GM12874 (cell line): ENCODE measurements around the gene BRICD5.

Experiments
- TF ChIP-seq, protein P1 (sequence below): IDR thresholded peaks from 2 replicates; pipeline ENCODE4 v1.5.1; 2011; ENCODE audit warnings: low read depth, mild to moderate bottlenecking, control low read depth, low read length, moderate library complexity; ENCODE audit not compliant: insufficient read depth

BRICD5 gene

DNA sequence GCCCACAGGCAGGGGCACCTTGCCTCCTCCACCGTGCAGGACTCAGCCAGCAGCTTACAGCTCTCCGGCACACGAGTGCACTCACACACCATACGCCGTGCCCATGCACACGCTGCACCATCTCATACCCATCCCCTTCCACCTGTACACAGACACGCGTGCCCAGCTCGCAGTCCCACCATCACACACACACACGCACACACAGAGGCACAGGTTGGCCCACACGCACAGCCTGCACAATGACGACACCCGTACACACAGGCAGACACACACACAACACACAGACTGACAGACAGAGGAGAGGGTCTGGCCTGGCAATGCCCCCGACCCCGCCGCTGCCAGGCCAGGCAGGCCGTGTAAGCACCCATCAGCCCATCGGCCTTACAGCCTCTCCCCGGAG lies 26.3 kb downstream of the BRICD5 start:
- TF ChIP-seq, protein P1, sequence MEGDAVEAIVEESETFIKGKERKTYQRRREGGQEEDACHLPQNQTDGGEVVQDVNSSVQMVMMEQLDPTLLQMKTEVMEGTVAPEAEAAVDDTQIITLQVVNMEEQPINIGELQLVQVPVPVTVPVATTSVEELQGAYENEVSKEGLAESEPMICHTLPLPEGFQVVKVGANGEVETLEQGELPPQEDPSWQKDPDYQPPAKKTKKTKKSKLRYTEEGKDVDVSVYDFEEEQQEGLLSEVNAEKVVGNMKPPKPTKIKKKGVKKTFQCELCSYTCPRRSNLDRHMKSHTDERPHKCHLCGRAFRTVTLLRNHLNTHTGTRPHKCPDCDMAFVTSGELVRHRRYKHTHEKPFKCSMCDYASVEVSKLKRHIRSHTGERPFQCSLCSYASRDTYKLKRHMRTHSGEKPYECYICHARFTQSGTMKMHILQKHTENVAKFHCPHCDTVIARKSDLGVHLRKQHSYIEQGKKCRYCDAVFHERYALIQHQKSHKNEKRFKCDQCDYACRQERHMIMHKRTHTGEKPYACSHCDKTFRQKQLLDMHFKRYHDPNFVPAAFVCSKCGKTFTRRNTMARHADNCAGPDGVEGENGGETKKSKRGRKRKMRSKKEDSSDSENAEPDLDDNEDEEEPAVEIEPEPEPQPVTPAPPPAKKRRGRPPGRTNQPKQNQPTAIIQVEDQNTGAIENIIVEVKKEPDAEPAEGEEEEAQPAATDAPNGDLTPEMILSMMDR = no peak

DNA sequence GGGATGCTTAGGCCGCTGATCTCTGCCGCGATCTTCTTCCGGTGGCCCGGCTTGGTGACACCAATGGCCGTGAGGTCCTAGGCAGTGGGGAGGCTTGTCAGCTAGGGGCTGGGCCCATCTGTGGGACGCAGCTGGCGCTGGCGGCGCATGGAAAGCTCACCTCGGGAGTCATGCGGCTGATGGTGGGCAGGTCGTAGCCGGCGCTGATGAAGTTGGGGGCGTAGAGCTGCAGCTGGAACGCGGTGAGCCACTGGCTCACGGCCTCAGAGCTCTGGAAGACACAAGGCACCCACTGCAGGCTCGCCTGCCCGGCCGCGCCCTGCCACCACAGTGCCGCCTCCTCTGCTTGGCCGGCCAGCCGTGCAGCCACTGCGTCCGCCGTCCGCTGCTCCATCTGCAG lies 27.0 kb downstream of the BRICD5 start:
- TF ChIP-seq, protein P1 = no peak

DNA sequence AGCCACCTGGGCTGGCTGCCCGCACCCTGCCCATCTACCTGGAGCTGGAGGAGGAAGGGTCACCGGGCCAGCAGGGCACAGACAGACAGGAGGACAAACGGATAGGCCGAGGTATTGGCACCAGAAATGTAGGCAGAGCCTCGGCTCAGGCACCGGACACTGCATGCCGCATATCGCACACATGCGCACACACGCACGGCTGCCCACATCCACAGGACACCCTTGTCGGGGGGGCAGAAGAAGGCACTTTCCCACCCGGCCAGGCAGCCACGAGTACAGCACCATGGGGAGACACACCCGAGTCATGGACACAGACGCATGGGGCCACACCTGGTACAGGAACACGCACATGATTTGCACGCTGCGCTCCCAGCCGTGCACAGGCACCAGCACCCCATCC lies 28.7 kb downstream of the BRICD5 start:
- TF ChIP-seq, protein P1 = no peak

DNA sequence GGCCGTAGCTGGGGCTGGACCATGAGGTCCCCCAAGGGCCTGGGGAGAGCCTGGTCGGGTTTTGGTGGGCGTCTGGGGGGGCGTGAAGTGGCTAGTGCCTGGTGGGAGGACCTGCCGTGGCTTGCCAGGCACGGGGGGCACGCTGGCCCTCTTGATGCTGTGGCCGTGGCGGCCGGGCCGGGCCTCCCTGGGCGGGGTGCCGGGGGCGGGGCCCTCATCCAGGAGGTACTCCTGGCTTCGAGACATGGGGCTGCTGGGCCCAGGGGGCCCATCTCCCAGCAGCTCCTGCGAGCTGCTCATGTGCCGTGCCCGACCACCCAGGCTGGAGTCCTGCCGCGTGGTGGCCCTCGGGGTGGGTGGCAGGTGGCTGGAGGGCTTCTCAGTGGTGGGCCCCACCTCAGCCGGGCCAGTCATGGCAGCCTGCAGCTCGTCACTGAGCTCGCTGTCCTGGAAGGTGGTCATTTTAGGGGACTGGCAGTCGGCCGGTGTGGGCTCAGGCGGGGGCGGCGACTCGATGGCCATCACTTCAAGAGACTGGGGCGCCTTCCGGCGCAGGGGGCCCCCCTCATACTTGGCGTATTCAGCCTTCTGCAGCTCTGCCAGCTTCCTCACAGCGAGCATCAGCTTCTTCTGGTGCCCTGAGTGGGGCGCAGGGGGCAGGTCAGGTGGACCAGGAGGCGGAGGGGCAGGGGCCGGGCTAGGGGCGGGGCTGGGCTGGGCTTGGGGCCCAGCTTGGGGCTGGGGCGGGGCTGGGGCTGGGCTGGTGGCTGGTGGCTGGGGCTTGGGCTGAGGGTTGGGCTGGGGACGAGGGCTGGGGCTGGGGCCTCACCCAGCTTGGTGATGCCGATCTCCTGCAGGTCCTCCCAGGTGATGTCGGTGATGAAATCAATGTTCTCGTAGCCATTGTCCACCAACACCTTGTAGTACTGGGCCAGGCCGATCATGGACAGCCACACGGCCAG lies 29.4 kb downstream of the BRICD5 start:
- TF ChIP-seq, protein P1 = no peak

DNA sequence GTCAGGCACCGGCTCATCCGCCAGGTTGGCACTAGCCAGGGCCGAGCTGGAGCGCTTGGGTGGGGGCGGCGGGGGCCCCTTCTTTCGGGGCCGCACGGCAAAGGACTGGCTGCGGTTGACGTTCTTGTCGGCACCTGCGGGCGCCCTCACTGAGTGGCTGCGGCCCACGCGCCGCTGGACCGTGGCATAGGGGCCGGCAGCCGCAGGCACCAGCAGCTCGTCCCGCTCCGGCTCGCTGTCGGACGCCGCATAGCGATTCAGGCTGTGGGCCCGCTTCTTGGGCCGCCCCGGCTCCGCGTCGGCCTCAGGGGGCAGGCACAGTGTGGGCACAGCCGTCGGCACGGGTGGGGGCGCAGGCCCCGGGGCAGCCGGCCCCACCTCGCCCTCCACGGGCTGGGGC lies 30.2 kb downstream of the BRICD5 start:
- TF ChIP-seq, protein P1 = no peak

DNA sequence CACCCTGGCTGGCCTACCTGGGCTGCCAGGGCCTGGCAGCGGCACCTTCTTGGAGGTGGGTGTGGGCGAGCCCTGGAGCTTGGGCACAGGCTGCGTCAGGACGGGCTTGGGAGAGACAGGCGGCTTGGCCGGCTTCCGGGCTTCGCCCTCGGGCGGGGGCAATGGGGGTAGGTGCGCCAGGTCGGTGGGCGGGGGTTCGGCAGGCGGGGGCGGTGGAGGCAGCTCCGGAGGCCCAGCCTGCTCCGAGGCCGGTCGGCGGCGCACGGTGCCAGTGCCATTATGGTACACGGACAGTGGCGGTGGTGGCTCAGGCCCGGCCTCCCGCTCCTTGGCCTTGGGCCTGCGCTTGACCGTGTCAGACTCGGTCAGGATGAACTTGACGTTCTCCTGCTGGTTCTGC lies 31.1 kb downstream of the BRICD5 start:
- TF ChIP-seq, protein P1 = no peak

DNA sequence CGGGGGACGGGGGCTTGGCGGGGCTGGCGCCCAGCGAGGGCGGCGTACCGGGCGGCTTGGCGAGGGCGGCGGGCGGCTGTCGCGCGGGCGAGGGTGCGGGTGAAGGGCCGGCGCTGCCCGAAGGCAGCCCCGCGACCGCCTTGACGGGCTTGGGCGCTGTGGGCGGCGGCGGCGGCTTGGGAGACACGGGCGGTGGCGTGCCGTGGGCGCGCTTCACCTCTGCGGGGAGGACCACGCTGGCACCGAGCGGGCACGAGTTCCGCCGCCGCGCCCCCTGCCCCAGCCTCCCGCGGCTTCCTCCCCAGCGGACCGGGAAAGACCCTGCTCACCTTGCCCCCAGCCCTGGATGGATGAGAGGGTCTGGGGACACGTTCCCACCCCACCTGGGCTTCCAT lies 31.6 kb downstream of the BRICD5 start:
- TF ChIP-seq, protein P1 = no peak
